PC-3 (cell line): ENCODE data around the gene ECE1. TPM values are rescaled to one million over a fixed set of nuclear protein-coding genes. Genes with fewer than 3 reads are reported as not detected.
"Not testable (repeated sequence)": the region's sequence is repeated elsewhere in the genome, so short reads cannot be mapped to it uniquely, and the experiment has no call there.

Source experiments
- ATAC-seq: fragments of 200-7000 bp; cut with Tn5 transposase; 2 replicates; pipeline ENCODE4 v1.9.1; 2020; ENCODE audit warnings: mild to moderate bottlenecking, moderate library complexity
- BruUV-seq: library from RNA; stranded (reverse); fragments of 400-500 nt; replicated peaks from 2 replicates; lab custom pipeline; 2021; lab: Mats Ljungman, UMichigan
- CTCF ChIA-PET: fragments of 300-600 bp; sonication (Branson Sonifier 250); formaldehyde crosslinking; loops from one replicate; lab custom pipeline; 2022; ENCODE audit warnings: antibody characterized with exemption; lab: Charles Lee
- POLR2A ChIA-PET: fragments of 300-600 bp; sonication (Branson Sonifier 250); formaldehyde crosslinking; loops from one replicate; lab custom pipeline; 2022; ENCODE audit warnings: antibody characterized with exemption; ENCODE audit not compliant: unreplicated experiment; lab: Charles Lee
- DNase-seq: peaks from one replicate; pipeline ENCODE4 v3.0.0-alpha.2; 2015
- H2AFZ ChIP-seq: fragments of 300-600 bp; sonication (generic); 2 replicates; pipeline ENCODE4 v1.6.0; 2016; ENCODE audit warnings: antibody characterized with exemption, low read length
- H3F3A ChIP-seq: fragments of 300-600 bp; sonication (generic); one replicate; pipeline ENCODE4 v1.6.0; 2017; ENCODE audit warnings: antibody characterized with exemption, low read length, control low read depth, mild to moderate bottlenecking; ENCODE audit not compliant: unreplicated experiment
- H3K27ac ChIP-seq: fragments of 300-600 bp; sonication (generic); 2 replicates; pipeline ENCODE4 v1.5.1; 2016; ENCODE audit warnings: mild to moderate bottlenecking, low read length
- H3K27me3 ChIP-seq: fragments of 300-600 bp; sonication (generic); 2 replicates; pipeline ENCODE4 v1.6.1; 2016; ENCODE audit warnings: low read length, mixed read lengths
- H3K36me3 ChIP-seq: fragments of 300-600 bp; sonication (generic); 2 replicates; pipeline ENCODE4 v1.6.1; 2016; ENCODE audit warnings: low read depth, mixed run types, low read length, mixed read lengths
- H3K4me1 ChIP-seq: fragments of 300-600 bp; sonication (generic); 2 replicates; pipeline ENCODE4 v1.5.1; 2016; ENCODE audit warnings: low read length; ENCODE audit not compliant: insufficient read depth
- H3K4me2 ChIP-seq: fragments of 300-600 bp; sonication (generic); 2 replicates; pipeline ENCODE4 v1.6.0; 2016; ENCODE audit warnings: low read length
- H3K4me3 ChIP-seq: fragments of 300-600 bp; sonication (generic); 2 replicates; pipeline ENCODE4 v1.5.1; 2016; ENCODE audit warnings: mild to moderate bottlenecking, low read length, mixed read lengths
- H3K79me2 ChIP-seq: fragments of 300-600 bp; sonication (generic); 2 replicates; pipeline ENCODE4 v1.6.1; 2017; ENCODE audit warnings: low read length, mixed read lengths
- H3K9ac ChIP-seq: fragments of 300-600 bp; sonication (generic); 2 replicates; pipeline ENCODE4 v1.6.0; 2016; ENCODE audit warnings: mild to moderate bottlenecking, low read length
- H3K9me2 ChIP-seq: fragments of 300-600 bp; sonication (generic); replicated peaks from 2 replicates; pipeline ENCODE4 v1.6.1; 2016; ENCODE audit warnings: mixed run types, low read length, mixed read lengths
- H3K9me3 ChIP-seq: fragments of 300-600 bp; sonication (generic); 2 replicates; pipeline ENCODE4 v1.6.1; 2016; ENCODE audit warnings: low read length, mixed read lengths
- H4K20me1 ChIP-seq: fragments of 300-600 bp; sonication (generic); 2 replicates; pipeline ENCODE4 v1.6.1; 2016; ENCODE audit warnings: low read length, mixed read lengths
- CTCF ChIP-seq: fragments of 300-600 bp; sonication (generic); conservative IDR thresholded peaks from 2 replicates; pipeline ENCODE4 v1.5.1; 2017; ENCODE audit warnings: antibody characterized with exemption, low read depth, mild to moderate bottlenecking, low read length
- EZH2 ChIP-seq: fragments of 300-600 bp; sonication (generic); IDR thresholded peaks from one replicate; pipeline ENCODE4 v1.6.1; 2017; ENCODE audit warnings: antibody characterized with exemption, mild to moderate bottlenecking, low read length; ENCODE audit not compliant: unreplicated experiment
- EZH2phosphoT487 ChIP-seq: fragments of 300-600 bp; sonication (generic); IDR thresholded peaks from 2 replicates; pipeline ENCODE4 v1.6.1; 2018; ENCODE audit warnings: mild to moderate bottlenecking, antibody characterized with exemption, low read length, borderline replicate concordance
- intact Hi-C: fragments of 100-400 bp; cut with micrococcal nuclease; formaldehyde crosslinking; loops from 2 replicates; pipeline ENCODE4 v1.9.0; 2023
- total RNA-seq: library from RNA; depleted of rRNA; stranded (reverse); fragments of >200 nt; gene quantifications from 2 replicates; pipeline ENCODE4 v1.2.3, GENCODE V29; 2014

ECE1 gene
- total RNA-seq, 1 experiment from 2014 or later = 86.8 TPM

DNA sequence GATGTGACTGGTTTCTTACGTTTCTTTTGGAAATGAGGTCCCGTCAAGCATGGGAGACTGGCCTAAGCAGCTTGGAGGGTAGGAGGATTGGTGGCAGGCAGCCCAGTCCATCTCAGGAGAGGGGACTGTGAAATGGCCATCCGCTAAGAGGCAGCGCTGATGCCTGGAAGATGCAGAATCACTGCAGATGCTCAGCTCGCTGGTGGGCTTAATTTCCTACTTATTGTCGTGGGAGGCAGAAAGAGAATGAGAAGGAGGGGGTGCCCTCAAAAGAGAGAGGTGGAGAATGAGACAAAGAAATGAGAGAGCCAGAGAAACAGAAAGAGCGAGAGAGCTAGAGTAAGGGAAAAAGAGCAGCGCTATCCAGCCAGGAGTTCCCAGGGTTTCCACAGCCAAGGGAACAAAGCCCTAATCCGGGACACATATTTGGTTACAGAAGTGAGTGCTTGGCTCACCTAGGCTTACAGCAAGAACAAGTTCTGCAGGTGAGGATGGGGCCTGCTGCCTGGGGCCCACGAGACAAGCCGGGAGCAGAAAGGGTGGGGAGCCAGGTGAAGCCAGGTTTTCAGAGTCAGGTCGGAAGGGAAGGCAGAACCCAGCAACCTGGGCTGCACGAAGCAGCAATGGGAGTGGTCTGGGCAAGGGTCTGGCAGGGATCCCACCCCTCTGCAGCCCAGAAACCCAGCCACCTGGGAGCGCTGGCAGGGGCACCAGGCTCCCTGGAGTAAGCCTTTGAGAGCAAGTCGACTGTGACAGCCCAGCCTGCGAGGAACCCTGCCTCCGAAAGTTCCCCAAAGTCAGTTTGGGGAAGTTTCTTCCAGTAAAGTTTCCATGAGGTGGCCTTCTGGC lies 5.8 kb downstream of the ECE1 start:
- ATAC-seq = no peak
- no peak overlapping the region for H3K9ac ChIP-seq
- no peak overlapping the region for H3K27ac ChIP-seq

GRCh38 chr1:21283524-21283923 lies 6.7 kb downstream of the ECE1 start:
- no peak for DNase-seq
- H2AFZ ChIP-seq = no peak overlapping the region
- TF ChIP-seq CTCF = no peak
- TF ChIP-seq EZH2 = no peak
- TF ChIP-seq EZH2phosphoT487 = no peak
- H4K20me1 ChIP-seq = no peaks in the 10 kb centered on the region
- no peaks in the 10 kb centered on the region; the same call in 1 of the 2 replicates for H3K79me2 ChIP-seq
- no peaks in the 10 kb centered on the region for H3K9me2 ChIP-seq
- ChIA-PET CTCF (no interaction called here), POLR2A (no interaction called here)
- no TSS peak for BruUV-seq
- H3K4me1 ChIP-seq = peaks cover 11% of the 10 kb centered on the region
- H3K36me3 ChIP-seq = no peaks in the 10 kb centered on the region; the same call in none of the 2 replicates
- H3K27ac ChIP-seq = no peak overlapping the region
- no peaks in the 10 kb centered on the region for H3K27me3 ChIP-seq
- intact Hi-C loops = no loop called here
- ATAC-seq = no peak
- no peaks in the 10 kb centered on the region for H3K9me3 ChIP-seq
- no peak overlapping the region for H3K9ac ChIP-seq
- H3F3A ChIP-seq = no peaks in the 10 kb centered on the region
- H3K4me3 ChIP-seq = no peak overlapping the region
- no peak overlapping the region for H3K4me2 ChIP-seq

More for the DNA sequence above, 5.8 kb downstream of the ECE1 start:
- Histone ChIP-seq H3F3A (no peaks in the 10 kb centered on the region), H3K4me2 (no peak overlapping the region), H3K79me2 (peaks cover 9% of the 10 kb centered on the region), H3K27me3 (no peaks in the 10 kb centered on the region), H4K20me1 (no peaks in the 10 kb centered on the region), H3K4me1 (peaks cover 15% of the 10 kb centered on the region), H3K9me3 (no peaks in the 10 kb centered on the region), H2AFZ (no peak overlapping the region), H3K9me2 (no peaks in the 10 kb centered on the region), H3K4me3 (no peak overlapping the region), H3K36me3 (no peaks in the 10 kb centered on the region; the same call in 1 of the 2 replicates)
- intact Hi-C loops = no loop called here
- ChIA-PET POLR2A (no interaction called here), CTCF (no interaction called here)
- DNase-seq = no peak
- no TSS peak for BruUV-seq
- TF ChIP-seq CTCF (no peak), EZH2 (no peak), EZH2phosphoT487 (no peak)

- H3F3A ChIP-seq, POLR2A ChIA-PET, ATAC-seq, H3K36me3 ChIP-seq, H4K20me1 ChIP-seq, H3K27ac ChIP-seq, BruUV-seq, H3K9ac ChIP-seq, H2AFZ ChIP-seq, H3K4me2 ChIP-seq, H3K9me2 ChIP-seq, intact Hi-C loops, CTCF ChIA-PET, H3K4me3 ChIP-seq, DNase-seq, H3K9me3 ChIP-seq, H3K27me3 ChIP-seq, H3K79me2 ChIP-seq: not testable (repeated sequence)
- H3K4me1 ChIP-seq = peaks cover 11% of the 10 kb centered on the region
These were observed 8.2 kb downstream of the ECE1 start for GRCh38 chr1:21282020-21282419.
